ENCODE measurements around the gene IL6.

Gene IL6

DNA sequence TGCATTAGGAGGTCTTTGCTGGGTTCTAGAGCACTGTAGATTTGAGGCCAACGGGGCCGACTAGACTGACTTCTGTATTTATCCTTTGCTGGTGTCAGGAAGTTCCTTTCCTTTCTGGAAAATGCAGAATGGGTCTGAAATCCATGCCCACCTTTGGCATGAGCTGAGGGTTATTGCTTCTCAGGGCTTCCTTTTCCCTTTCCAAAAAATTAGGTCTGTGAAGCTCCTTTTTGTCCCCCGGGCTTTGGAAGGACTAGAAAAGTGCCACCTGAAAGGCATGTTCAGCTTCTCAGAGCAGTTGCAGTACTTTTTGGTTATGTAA is 675 bp downstream of the IL6 start:
- TF ChIP-seq, protein P1, sequence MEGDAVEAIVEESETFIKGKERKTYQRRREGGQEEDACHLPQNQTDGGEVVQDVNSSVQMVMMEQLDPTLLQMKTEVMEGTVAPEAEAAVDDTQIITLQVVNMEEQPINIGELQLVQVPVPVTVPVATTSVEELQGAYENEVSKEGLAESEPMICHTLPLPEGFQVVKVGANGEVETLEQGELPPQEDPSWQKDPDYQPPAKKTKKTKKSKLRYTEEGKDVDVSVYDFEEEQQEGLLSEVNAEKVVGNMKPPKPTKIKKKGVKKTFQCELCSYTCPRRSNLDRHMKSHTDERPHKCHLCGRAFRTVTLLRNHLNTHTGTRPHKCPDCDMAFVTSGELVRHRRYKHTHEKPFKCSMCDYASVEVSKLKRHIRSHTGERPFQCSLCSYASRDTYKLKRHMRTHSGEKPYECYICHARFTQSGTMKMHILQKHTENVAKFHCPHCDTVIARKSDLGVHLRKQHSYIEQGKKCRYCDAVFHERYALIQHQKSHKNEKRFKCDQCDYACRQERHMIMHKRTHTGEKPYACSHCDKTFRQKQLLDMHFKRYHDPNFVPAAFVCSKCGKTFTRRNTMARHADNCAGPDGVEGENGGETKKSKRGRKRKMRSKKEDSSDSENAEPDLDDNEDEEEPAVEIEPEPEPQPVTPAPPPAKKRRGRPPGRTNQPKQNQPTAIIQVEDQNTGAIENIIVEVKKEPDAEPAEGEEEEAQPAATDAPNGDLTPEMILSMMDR (IDR thresholded peaks at IDR 0.05; ENCODE audit: insufficient read depth, low read length, poor library complexity, severe bottlenecking): no peak
- H4K20me1 ChIP-seq (ENCODE audit: low read depth, low read length): no peaks in the 10 kb centered on the region
- no peaks in the 10 kb centered on the region for H3K9me3 ChIP-seq (ENCODE audit: insufficient read depth, low read length)
- H3K27me3 ChIP-seq (ENCODE audit: low read length): no peaks in the 10 kb centered on the region
- no peak overlapping the region for H3K9ac ChIP-seq (ENCODE audit: low read length)
- no peaks in the 10 kb centered on the region for H3K79me2 ChIP-seq (ENCODE audit: insufficient read depth, low read length)
- no peak overlapping the region for H3K27ac ChIP-seq (ENCODE audit: low read depth, low read length)
- H3F3A ChIP-seq (ENCODE audit: insufficient read depth): no peaks in the 10 kb centered on the region
- H3K4me3 ChIP-seq (ENCODE audit: insufficient read depth, low read length, poor library complexity, severe bottlenecking): no peak overlapping the region
- no peak overlapping the region for H3K4me2 ChIP-seq (ENCODE audit: low read depth, low read length, poor library complexity, severe bottlenecking)
- no peak overlapping the region for H2AFZ ChIP-seq (ENCODE audit: low read depth, low read length, severe bottlenecking)
- no peaks in the 10 kb centered on the region for H3K9me2 ChIP-seq (replicated peaks; ENCODE audit: insufficient read depth, low read length)
- H3K36me3 ChIP-seq (ENCODE audit: low read length): no peaks in the 10 kb centered on the region

DNA sequence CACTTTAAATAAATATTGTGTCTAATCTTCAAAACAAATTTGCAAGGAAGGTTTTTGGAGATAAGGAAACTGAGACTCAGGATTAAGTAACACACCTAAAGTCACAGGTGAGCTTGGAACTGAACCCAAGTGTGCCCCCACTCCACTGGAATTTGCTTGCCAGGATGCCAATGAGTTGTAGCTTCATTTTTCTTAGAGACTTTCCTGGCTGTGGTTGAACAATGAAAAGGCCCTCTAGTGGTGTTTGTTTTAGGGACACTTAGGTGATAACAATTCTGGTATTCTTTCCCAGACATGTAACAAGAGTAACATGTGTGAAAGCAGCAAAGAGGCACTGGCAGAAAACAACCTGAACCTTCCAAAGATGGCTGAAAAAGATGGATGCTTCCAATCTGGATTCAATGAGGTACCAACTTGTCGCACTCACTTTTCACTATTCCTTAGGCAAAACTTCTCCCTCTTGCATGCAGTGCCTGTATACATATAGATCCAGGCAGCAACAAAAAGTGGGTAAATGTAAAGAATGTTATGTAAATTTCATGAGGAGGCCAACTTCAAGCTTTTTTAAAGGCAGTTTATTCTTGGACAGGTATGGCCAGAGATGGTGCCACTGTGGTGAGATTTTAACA is 1.5 kb downstream of the IL6 start:
- no peak overlapping the region for H3K9ac ChIP-seq (ENCODE audit: low read length)
- no peaks in the 10 kb centered on the region for H3K9me3 ChIP-seq (ENCODE audit: insufficient read depth, low read length)
- H3K4me3 ChIP-seq (ENCODE audit: insufficient read depth, low read length, poor library complexity, severe bottlenecking): no peak overlapping the region
- H3K27me3 ChIP-seq (ENCODE audit: low read length): no peaks in the 10 kb centered on the region
- H4K20me1 ChIP-seq (ENCODE audit: low read depth, low read length): no peaks in the 10 kb centered on the region
- no peak for TF ChIP-seq EZH2phosphoT487 (conservative IDR thresholded peaks at IDR 0.05; ENCODE audit: low read length)
- TF ChIP-seq, protein P1 (IDR thresholded peaks at IDR 0.05; ENCODE audit: insufficient read depth, low read length, poor library complexity, severe bottlenecking): peak; percentile 48
- H3K27ac ChIP-seq (ENCODE audit: low read depth, low read length): no peak overlapping the region
- no peaks in the 10 kb centered on the region for H3K36me3 ChIP-seq (ENCODE audit: low read length)
- no peaks in the 10 kb centered on the region for H3F3A ChIP-seq (ENCODE audit: insufficient read depth)
- no peaks in the 10 kb centered on the region for H3K9me2 ChIP-seq (replicated peaks; ENCODE audit: insufficient read depth, low read length)
- H2AFZ ChIP-seq (ENCODE audit: low read depth, low read length, severe bottlenecking): no peak overlapping the region
- no peaks in the 10 kb centered on the region for H3K79me2 ChIP-seq (ENCODE audit: insufficient read depth, low read length)
- H3K4me2 ChIP-seq (ENCODE audit: low read depth, low read length, poor library complexity, severe bottlenecking): no peak overlapping the region

DNA sequence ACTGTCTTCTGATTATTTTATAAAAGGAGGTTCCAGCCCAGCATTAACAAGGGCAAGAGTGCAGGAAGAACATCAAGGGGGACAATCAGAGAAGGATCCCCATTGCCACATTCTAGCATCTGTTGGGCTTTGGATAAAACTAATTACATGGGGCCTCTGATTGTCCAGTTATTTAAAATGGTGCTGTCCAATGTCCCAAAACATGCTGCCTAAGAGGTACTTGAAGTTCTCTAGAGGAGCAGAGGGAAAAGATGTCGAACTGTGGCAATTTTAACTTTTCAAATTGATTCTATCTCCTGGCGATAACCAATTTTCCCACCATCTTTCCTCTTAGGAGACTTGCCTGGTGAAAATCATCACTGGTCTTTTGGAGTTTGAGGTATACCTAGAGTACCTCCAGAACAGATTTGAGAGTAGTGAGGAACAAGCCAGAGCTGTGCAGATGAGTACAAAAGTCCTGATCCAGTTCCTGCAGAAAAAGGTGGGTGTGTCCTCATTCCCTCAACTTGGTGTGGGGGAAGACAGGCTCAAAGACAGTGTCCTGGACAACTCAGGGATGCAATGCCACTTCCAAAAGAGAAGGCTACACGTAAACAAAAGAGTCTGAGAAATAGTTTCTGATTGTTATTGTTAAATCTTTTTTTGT is 2.3 kb downstream of the IL6 start:
- Histone ChIP-seq H2AFZ (ENCODE audit: low read depth, low read length, severe bottlenecking) (no peak overlapping the region), H3F3A (ENCODE audit: insufficient read depth) (no peaks in the 10 kb centered on the region), H4K20me1 (ENCODE audit: low read depth, low read length) (no peaks in the 10 kb centered on the region), H3K79me2 (ENCODE audit: insufficient read depth, low read length) (no peaks in the 10 kb centered on the region), H3K4me3 (ENCODE audit: insufficient read depth, low read length, poor library complexity, severe bottlenecking) (no peak overlapping the region), H3K9ac (ENCODE audit: low read length) (no peak overlapping the region), H3K27ac (ENCODE audit: low read depth, low read length) (no peak overlapping the region), H3K36me3 (ENCODE audit: low read length) (no peaks in the 10 kb centered on the region), H3K4me2 (ENCODE audit: low read depth, low read length, poor library complexity, severe bottlenecking) (no peak overlapping the region), H3K9me3 (ENCODE audit: insufficient read depth, low read length) (no peaks in the 10 kb centered on the region), H3K27me3 (ENCODE audit: low read length) (no peaks in the 10 kb centered on the region), H3K9me2 (replicated peaks; ENCODE audit: insufficient read depth, low read length) (no peaks in the 10 kb centered on the region)
- TF ChIP-seq, protein P1 (IDR thresholded peaks at IDR 0.05; ENCODE audit: insufficient read depth, low read length, poor library complexity, severe bottlenecking): no peak
- TF ChIP-seq EZH2phosphoT487 (conservative IDR thresholded peaks at IDR 0.05; ENCODE audit: low read length): no peak

All from SU-DHL-6 (cell line).